ENCODE measurements around the gene CXCR1. TPM values are rescaled to one million over a fixed set of nuclear protein-coding genes. Genes with fewer than 3 reads are reported as not detected.

The CXCR1 gene
- total and polyA plus RNA-seq, 9 of the 15 experiments (the other 6 are each of a cell fraction or from before 2014, with no cell fraction given), result not detected

GRCh38 chr2:218129458-218130135, 37.2 kb downstream of the CXCR1 start:
- no peaks in the 10 kb centered on the region; a peak in 1 of 5 replicates for H3K4me1 ChIP-seq (replicated peaks in 1 of 2; ENCODE audit: control insufficient read depth in 2 of 2, insufficient read depth in 2 of 2, low read length in 2 of 2)
- H3K79me2 ChIP-seq (ENCODE audit: control insufficient read depth, insufficient read depth, low read length), result no peaks in the 10 kb centered on the region
- H3K9me1 ChIP-seq (ENCODE audit: control insufficient read depth, insufficient read depth, low read length), result no peaks in the 10 kb centered on the region
- no peaks in the 10 kb centered on the region for H3K9me3 ChIP-seq (replicated peaks; ENCODE audit: control insufficient read depth, insufficient read depth, low read depth, low read length)
- in situ Hi-C loops (cut with MboI) (no loop called here), intact Hi-C loops (cut with micrococcal nuclease) (no loop called here)
- H3K9ac ChIP-seq (ENCODE audit: insufficient read depth in 1 of 2, low read depth in 2 of 2, low read length in 2 of 2), result no peak overlapping the region
- H2AFZ ChIP-seq (ENCODE audit: low read depth, low read length), result no peak overlapping the region
- H3K27me3 ChIP-seq (ENCODE audit: control insufficient read depth in 2 of 2, insufficient read depth in 2 of 2, low read length in 2 of 2), result peaks cover 0 to 19% of the 10 kb centered on the region in 2 experiments; a peak in 3 of 5 replicates
- no TSS peak for BruUV-seq (replicated peaks)
- FAIRE-seq (no peak), ATAC-seq (no peak), DNase-seq (ENCODE audit: extremely low read depth in 1 of 4, low spot score in 3 of 4) (no peak)
- H3K4me2 ChIP-seq (ENCODE audit: insufficient read depth, low read length), result no peak overlapping the region
- H3K27ac ChIP-seq (ENCODE audit: extremely low read depth, low read depth, low read length), result no peak overlapping the region
- no peaks in the 10 kb centered on the region for H3K36me3 ChIP-seq (ENCODE audit: control insufficient read depth, insufficient read depth, low read length)
- ChIA-PET POLR2A (interaction anchor here (0.6 kb wide), 1 partner anchor 108 kb away, joined by 3 read pairs; no protein-coding TSS in a partner anchor), CTCF (ENCODE audit: low intra/inter-chr PET ratio) (no interaction called here)
- TF ChIP-seq PML (IDR thresholded peaks at IDR 0.05; ENCODE audit: low read length) (no peak), NFIC (IDR thresholded peaks at IDR 0.05) (0 out of 2 replicates have a peak, but pooled peaks have one; percentile 7)
- H4K20me1 ChIP-seq (replicated peaks; ENCODE audit: control insufficient read depth, insufficient read depth, low read length), result no peaks in the 10 kb centered on the region
- H3K4me3 ChIP-seq, result no peak overlapping the region
- WGBS (ENCODE audit: insufficient coverage, low coverage, missing lambda C conversion rate), result 8% methylated on average over 6 of the region's 6 CpGs

DNA sequence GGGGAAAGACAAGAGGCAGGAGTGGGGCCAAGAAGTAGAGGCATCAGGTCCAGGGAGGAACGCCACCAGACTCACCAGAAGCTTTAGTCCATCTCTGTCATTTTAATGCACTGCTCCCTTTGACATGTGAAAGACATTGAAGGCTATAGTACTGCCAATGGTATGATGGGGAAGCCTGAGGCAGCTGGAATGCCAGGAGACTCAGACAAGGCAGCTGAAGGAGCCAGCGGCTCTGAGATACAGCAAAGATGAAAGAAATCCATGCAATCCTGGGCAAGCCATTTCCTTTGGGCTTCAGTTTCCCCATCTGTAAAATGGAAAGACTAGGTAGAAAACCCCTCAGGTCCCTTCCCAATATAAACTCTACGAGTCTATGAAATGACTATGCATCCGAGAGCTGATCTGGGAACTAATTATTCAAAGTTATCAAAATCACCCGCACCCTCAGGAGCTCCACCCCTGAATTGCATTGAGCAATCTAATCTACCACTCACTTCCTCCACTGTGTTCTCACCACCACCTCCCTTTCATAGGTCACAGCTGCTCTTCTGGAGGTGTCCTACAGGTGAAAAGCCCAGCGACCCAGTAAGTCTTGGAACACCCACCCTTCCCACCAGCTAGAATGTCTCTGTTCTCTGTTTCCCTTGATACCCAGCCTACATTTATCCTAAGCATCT, 37.8 kb downstream of the CXCR1 start:
- no peak overlapping the region for H3K9ac ChIP-seq (ENCODE audit: insufficient read depth in 1 of 2, low read depth in 2 of 2, low read length in 2 of 2)
- peaks cover 0 to 24% of the 10 kb centered on the region in 2 experiments; a peak in 3 of 5 replicates for H3K27me3 ChIP-seq (ENCODE audit: control insufficient read depth in 2 of 2, insufficient read depth in 2 of 2, low read length in 2 of 2)
- H3K36me3 ChIP-seq (ENCODE audit: control insufficient read depth, insufficient read depth, low read length), result no peaks in the 10 kb centered on the region
- no peak for FAIRE-seq
- no peak overlapping the region for H3K27ac ChIP-seq (ENCODE audit: extremely low read depth, low read depth, low read length)
- no TSS peak for BruUV-seq (replicated peaks)
- no peak overlapping the region for H2AFZ ChIP-seq (ENCODE audit: low read depth, low read length)
- H4K20me1 ChIP-seq (replicated peaks; ENCODE audit: control insufficient read depth, insufficient read depth, low read length), result no peaks in the 10 kb centered on the region
- ATAC-seq, result no peak
- no peaks in the 10 kb centered on the region for H3K79me2 ChIP-seq (ENCODE audit: control insufficient read depth, insufficient read depth, low read length)
- no peaks in the 10 kb centered on the region; a peak in 1 of 5 replicates for H3K4me1 ChIP-seq (replicated peaks in 1 of 2; ENCODE audit: control insufficient read depth in 2 of 2, insufficient read depth in 2 of 2, low read length in 2 of 2)
- no peak for TF ChIP-seq ZNF561 (CRISPR knock-in tag; conservative IDR thresholded peaks at IDR 0.05)
- TF ChIP-seq CTCF (IDR thresholded peaks at IDR 0.05 in 2 of 3, conservative IDR thresholded peaks at IDR 0.05 in 1 of 3; ENCODE audit: insufficient read depth in 2 of 3, low read depth in 1 of 3, low read length in 3 of 3), result no peak
- TF ChIP-seq WHSC1 (IDR thresholded peaks at IDR 0.05; ENCODE audit: low read length), result no peak
- TF ChIP-seq CHCHD3 (CRISPR knock-in tag; IDR thresholded peaks at IDR 0.05), result no peak
- TF ChIP-seq DNMT1 (IDR thresholded peaks at IDR 0.05), result no peak
- TF ChIP-seq STAG1 (CRISPR knock-in tag; IDR thresholded peaks at IDR 0.05; ENCODE audit: borderline replicate concordance), result no peak
- no peak for TF ChIP-seq ADNP (tag; IDR thresholded peaks at IDR 0.05)
- no peak for TF ChIP-seq PTRF (tag; IDR thresholded peaks at IDR 0.05)
- TF ChIP-seq GATAD2B (IDR thresholded peaks at IDR 0.05; ENCODE audit: borderline replicate concordance), result no peak
- POLR2A ChIA-PET, result interaction anchor here (0.7 kb wide), 1 partner anchor 44 kb away, joined by 3 read pairs; no protein-coding TSS in a partner anchor
- H3K9me1 ChIP-seq (ENCODE audit: control insufficient read depth, insufficient read depth, low read length), result no peaks in the 10 kb centered on the region
- H3K9me3 ChIP-seq (replicated peaks; ENCODE audit: control insufficient read depth, insufficient read depth, low read depth, low read length), result no peaks in the 10 kb centered on the region
- in situ Hi-C loops (cut with MboI) (no loop called here), intact Hi-C loops (cut with micrococcal nuclease) (no loop called here)
- CTCF ChIA-PET (ENCODE audit: low intra/inter-chr PET ratio), result no interaction called here
- no peak overlapping the region for H3K4me3 ChIP-seq
- WGBS (ENCODE audit: insufficient coverage, low coverage, missing lambda C conversion rate), result 0% methylated on average over 6 of the region's 6 CpGs
- no peak overlapping the region for H3K4me2 ChIP-seq (ENCODE audit: insufficient read depth, low read length)
- no peak for DNase-seq (ENCODE audit: extremely low read depth in 1 of 4, low spot score in 3 of 4)
